ENCODE results near the gene TRMT2A.

- TF ChIP-seq CTCF (IDR thresholded peaks at IDR 0.05) (no peak), POLR2A (IDR thresholded peaks at IDR 0.05) (no peak)
Measured at GRCh38 chr22:20123366-20124082, 6.5 kb upstream of the TRMT2A start.

All from body of pancreas (tissue), 4 donors.